Neural cell (in vitro differentiated cells): ENCODE measurements around the gene BTBD1. TPM values are rescaled to one million over a fixed set of nuclear protein-coding genes. Genes with fewer than 3 reads are reported as not detected.

ENCODE experiments used
- H2AFZ ChIP-seq: fragments of 200-600, 300-800 bp; sonication (generic), shearing (Covaris generic); 2 replicates; pipeline ENCODE4 v1.6.0; 2014; ENCODE audit warnings: low read depth, mild to moderate bottlenecking, antibody characterized with exemption, low read length, moderate library complexity
- H3F3A ChIP-seq: fragments of 200-600 bp; shearing (Covaris generic); 2 replicates; pipeline ENCODE4 v1.6.1; 2016; ENCODE audit warnings: mild to moderate bottlenecking, moderate library complexity, mixed read lengths, antibody characterized with exemption, low read length; ENCODE audit not compliant: insufficient read depth, poor library complexity, severe bottlenecking
- H3K27ac ChIP-seq: fragments of 200-600, 300-800 bp; sonication (generic), shearing (Covaris generic); 2 replicates; pipeline ENCODE4 v1.5.1; 2014; ENCODE audit warnings: mild to moderate bottlenecking, low read length, moderate library complexity
- H3K27me3 ChIP-seq: fragments of 300-800, 200-600 bp; sonication (generic), shearing (Covaris generic); 2 replicates; pipeline ENCODE4 v1.6.0; 2014; ENCODE audit warnings: mild to moderate bottlenecking, low read depth, low read length, moderate library complexity; ENCODE audit not compliant: insufficient read depth
- H3K36me3 ChIP-seq: fragments of 300-800, 200-600 bp; sonication (generic), shearing (Covaris generic); 2 replicates; pipeline ENCODE4 v1.5.1; 2014; ENCODE audit warnings: mild to moderate bottlenecking, antibody characterized with exemption, low read length, moderate library complexity; ENCODE audit not compliant: insufficient read depth
- H3K4me2 ChIP-seq: fragments of 300-800, 200-600 bp; sonication (generic), shearing (Covaris generic); 2 replicates; pipeline ENCODE4 v1.6.0; 2014; ENCODE audit warnings: mild to moderate bottlenecking, low read length
- H3K4me3 ChIP-seq: fragments of 300-800, 200-600 bp; sonication (generic), shearing (Covaris generic); 2 replicates; pipeline ENCODE4 v1.5.1; 2014; ENCODE audit warnings: mild to moderate bottlenecking, low read length, moderate library complexity
- H3K79me2 ChIP-seq: fragments of 200-600 bp; shearing (Covaris generic); replicated peaks from 2 replicates; pipeline ENCODE4 v1.6.0; 2014; ENCODE audit warnings: mild to moderate bottlenecking, low read length, moderate library complexity; ENCODE audit not compliant: insufficient read depth
- H3K9ac ChIP-seq: fragments of 300-800, 200-600 bp; sonication (generic), shearing (Covaris generic); 2 replicates; pipeline ENCODE4 v1.6.1; 2016; ENCODE audit warnings: mild to moderate bottlenecking, low read length, mixed read lengths
- H3K9me2 ChIP-seq: fragments of 200-600 bp; shearing (Covaris generic); 2 replicates; pipeline ENCODE4 v1.6.1; 2016; ENCODE audit warnings: mild to moderate bottlenecking, low read length, mixed read lengths; ENCODE audit not compliant: insufficient read depth
- H3K9me3 ChIP-seq: fragments of 200-600, 300-800 bp; sonication (generic), shearing (Covaris generic); 2 replicates; pipeline ENCODE4 v1.6.1; 2016; ENCODE audit warnings: mild to moderate bottlenecking, mixed run types, low read length, moderate library complexity, mixed read lengths
- H4K20me1 ChIP-seq: fragments of 200-600 bp; shearing (Covaris generic); 2 replicates; pipeline ENCODE4 v1.6.1; 2016; ENCODE audit warnings: mild to moderate bottlenecking, mixed run types; ENCODE audit not compliant: insufficient read depth
- EP300 ChIP-seq: fragments of 450-650 bp; conservative IDR thresholded peaks from 2 replicates; pipeline ENCODE4 v1.6.1; 2014; ENCODE audit warnings: antibody characterized with exemption, mild to moderate bottlenecking, moderate library complexity; ENCODE audit not compliant: poor library complexity, severe bottlenecking
- EZH2 ChIP-seq: fragments of 200-600, 300-800 bp; shearing (Covaris generic), sonication (generic); IDR thresholded peaks from 2 replicates; pipeline ENCODE4 v1.6.1; 2014; ENCODE audit warnings: antibody characterized with exemption, low read length, borderline replicate concordance, mild to moderate bottlenecking; ENCODE audit not compliant: insufficient read depth, poor library complexity, severe bottlenecking
- MXI1 ChIP-seq: fragments of 450-650 bp; conservative IDR thresholded peaks from 2 replicates; pipeline ENCODE4 v1.6.1; 2014; ENCODE audit warnings: antibody characterized with exemption, mild to moderate bottlenecking; ENCODE audit not compliant: poor library complexity, severe bottlenecking
- POLR2AphosphoS5 ChIP-seq: IDR thresholded peaks from 2 replicates; pipeline ENCODE4 v1.6.1; 2012
- RAD21 ChIP-seq: fragments of 450-650 bp; conservative IDR thresholded peaks from 2 replicates; pipeline ENCODE4 v1.6.1; 2014; ENCODE audit warnings: antibody characterized with exemption, mild to moderate bottlenecking, moderate library complexity
- SMC3 ChIP-seq: fragments of 450-650 bp; conservative IDR thresholded peaks from 2 replicates; pipeline ENCODE4 v1.6.1; 2014; ENCODE audit warnings: antibody characterized with exemption, mild to moderate bottlenecking, moderate library complexity; ENCODE audit not compliant: poor library complexity
- TAF1 ChIP-seq: IDR thresholded peaks from 2 replicates; pipeline ENCODE4 v1.6.1; 2012; ENCODE audit warnings: low read depth
- polyA plus RNA-seq: library from polyadenylated mRNA; depleted of rRNA; stranded (reverse); fragments of >200 nt; gene quantifications from 2 replicates; pipeline ENCODE4 v1.2.3, GENCODE V29; 2014
- TF ChIP-seq, protein P1 (sequence below): fragments of 450-650 bp; IDR thresholded peaks from 2 replicates; pipeline ENCODE4 v1.5.1; 2014; ENCODE audit warnings: antibody characterized with exemption, mild to moderate bottlenecking, moderate library complexity; ENCODE audit not compliant: poor library complexity, severe bottlenecking
- TF ChIP-seq, protein P2 (sequence below): IDR thresholded peaks from 2 replicates; pipeline ENCODE4 v1.6.1; 2012; ENCODE audit warnings: borderline replicate concordance

Gene BTBD1
- polyA plus RNA-seq, 1 donor from 2014 or later: 153 TPM

DNA sequence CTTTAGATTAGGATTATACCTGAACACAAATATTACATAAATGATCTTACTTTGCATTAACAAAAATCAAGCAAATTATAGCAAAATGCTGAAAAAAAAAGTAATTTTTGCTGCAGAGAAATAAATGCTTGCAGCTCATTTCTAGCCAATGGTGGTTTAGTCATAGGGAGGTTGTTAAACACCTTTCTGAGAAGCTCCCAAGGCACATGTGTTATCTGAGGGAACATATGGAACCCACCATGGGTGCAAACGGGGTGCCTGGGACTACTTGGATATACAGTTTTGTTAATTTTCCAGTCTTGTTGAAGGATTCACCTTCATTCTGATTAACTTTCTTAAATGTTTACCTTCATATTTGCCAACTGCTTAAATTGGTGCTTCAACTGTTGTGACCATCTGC, 90.0 kb downstream of the BTBD1 start:
- TF ChIP-seq RAD21: no peak
- TF ChIP-seq MXI1: no peak
- TF ChIP-seq, protein P1, sequence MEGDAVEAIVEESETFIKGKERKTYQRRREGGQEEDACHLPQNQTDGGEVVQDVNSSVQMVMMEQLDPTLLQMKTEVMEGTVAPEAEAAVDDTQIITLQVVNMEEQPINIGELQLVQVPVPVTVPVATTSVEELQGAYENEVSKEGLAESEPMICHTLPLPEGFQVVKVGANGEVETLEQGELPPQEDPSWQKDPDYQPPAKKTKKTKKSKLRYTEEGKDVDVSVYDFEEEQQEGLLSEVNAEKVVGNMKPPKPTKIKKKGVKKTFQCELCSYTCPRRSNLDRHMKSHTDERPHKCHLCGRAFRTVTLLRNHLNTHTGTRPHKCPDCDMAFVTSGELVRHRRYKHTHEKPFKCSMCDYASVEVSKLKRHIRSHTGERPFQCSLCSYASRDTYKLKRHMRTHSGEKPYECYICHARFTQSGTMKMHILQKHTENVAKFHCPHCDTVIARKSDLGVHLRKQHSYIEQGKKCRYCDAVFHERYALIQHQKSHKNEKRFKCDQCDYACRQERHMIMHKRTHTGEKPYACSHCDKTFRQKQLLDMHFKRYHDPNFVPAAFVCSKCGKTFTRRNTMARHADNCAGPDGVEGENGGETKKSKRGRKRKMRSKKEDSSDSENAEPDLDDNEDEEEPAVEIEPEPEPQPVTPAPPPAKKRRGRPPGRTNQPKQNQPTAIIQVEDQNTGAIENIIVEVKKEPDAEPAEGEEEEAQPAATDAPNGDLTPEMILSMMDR: no peak
- TF ChIP-seq TAF1: no peak
- no peak for TF ChIP-seq EP300
- no peak for TF ChIP-seq EZH2
- TF ChIP-seq POLR2AphosphoS5: no peak
- no peak for TF ChIP-seq SMC3
- TF ChIP-seq, protein P2, sequence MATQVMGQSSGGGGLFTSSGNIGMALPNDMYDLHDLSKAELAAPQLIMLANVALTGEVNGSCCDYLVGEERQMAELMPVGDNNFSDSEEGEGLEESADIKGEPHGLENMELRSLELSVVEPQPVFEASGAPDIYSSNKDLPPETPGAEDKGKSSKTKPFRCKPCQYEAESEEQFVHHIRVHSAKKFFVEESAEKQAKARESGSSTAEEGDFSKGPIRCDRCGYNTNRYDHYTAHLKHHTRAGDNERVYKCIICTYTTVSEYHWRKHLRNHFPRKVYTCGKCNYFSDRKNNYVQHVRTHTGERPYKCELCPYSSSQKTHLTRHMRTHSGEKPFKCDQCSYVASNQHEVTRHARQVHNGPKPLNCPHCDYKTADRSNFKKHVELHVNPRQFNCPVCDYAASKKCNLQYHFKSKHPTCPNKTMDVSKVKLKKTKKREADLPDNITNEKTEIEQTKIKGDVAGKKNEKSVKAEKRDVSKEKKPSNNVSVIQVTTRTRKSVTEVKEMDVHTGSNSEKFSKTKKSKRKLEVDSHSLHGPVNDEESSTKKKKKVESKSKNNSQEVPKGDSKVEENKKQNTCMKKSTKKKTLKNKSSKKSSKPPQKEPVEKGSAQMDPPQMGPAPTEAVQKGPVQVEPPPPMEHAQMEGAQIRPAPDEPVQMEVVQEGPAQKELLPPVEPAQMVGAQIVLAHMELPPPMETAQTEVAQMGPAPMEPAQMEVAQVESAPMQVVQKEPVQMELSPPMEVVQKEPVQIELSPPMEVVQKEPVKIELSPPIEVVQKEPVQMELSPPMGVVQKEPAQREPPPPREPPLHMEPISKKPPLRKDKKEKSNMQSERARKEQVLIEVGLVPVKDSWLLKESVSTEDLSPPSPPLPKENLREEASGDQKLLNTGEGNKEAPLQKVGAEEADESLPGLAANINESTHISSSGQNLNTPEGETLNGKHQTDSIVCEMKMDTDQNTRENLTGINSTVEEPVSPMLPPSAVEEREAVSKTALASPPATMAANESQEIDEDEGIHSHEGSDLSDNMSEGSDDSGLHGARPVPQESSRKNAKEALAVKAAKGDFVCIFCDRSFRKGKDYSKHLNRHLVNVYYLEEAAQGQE: no peak

DNA sequence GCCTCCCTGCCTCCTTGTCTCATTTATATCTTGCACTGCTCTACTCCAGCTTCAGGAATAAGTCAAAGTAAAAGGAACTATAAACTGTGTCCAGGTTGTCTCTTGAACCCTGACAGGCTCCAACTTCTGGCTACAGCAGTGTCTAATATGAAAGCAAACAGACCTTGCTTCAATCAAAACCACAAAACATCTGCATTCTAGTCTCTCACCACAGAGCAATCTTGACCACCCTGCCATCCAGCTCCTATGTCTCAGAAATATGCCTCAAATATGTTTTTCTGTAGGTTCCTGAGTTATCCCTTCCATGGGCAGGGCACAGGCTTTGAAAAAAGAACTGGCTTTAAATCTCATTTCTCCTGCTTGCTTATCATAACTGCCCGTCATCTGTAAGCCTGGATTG, 94.1 kb downstream of the BTBD1 start:
- TF ChIP-seq SMC3 (no peak), EP300 (no peak), EZH2 (no peak), POLR2AphosphoS5 (no peak), RAD21 (no peak), TAF1 (no peak), MXI1 (no peak)
- TF ChIP-seq, protein P2: no peak
- TF ChIP-seq, protein P1: no peak

More for the DNA sequence above, 90.0 kb downstream of the BTBD1 start:
- no peak overlapping the region for H3K9ac ChIP-seq
- H3K79me2 ChIP-seq: no peaks in the 10 kb centered on the region
- H3K27me3 ChIP-seq: no peaks in the 10 kb centered on the region
- no peaks in the 10 kb centered on the region for H4K20me1 ChIP-seq
- H3F3A ChIP-seq: no peaks in the 10 kb centered on the region
- no peak overlapping the region for H3K4me2 ChIP-seq
- H3K4me3 ChIP-seq: no peak overlapping the region
- no peaks in the 10 kb centered on the region for H3K9me2 ChIP-seq
- no peak overlapping the region for H3K27ac ChIP-seq
- H2AFZ ChIP-seq: no peak overlapping the region
- H3K36me3 ChIP-seq: no peaks in the 10 kb centered on the region
- H3K9me3 ChIP-seq: no peaks in the 10 kb centered on the region

More for the DNA sequence above, 94.1 kb downstream of the BTBD1 start:
- H4K20me1 ChIP-seq: no peaks in the 10 kb centered on the region
- H3K4me3 ChIP-seq: no peak overlapping the region
- H3K79me2 ChIP-seq: no peaks in the 10 kb centered on the region
- H3K27me3 ChIP-seq: no peaks in the 10 kb centered on the region
- no peaks in the 10 kb centered on the region for H3F3A ChIP-seq
- no peak overlapping the region for H3K9ac ChIP-seq
- H3K27ac ChIP-seq: no peak overlapping the region
- no peaks in the 10 kb centered on the region for H3K9me2 ChIP-seq
- no peaks in the 10 kb centered on the region for H3K36me3 ChIP-seq
- H3K4me2 ChIP-seq: no peak overlapping the region
- H2AFZ ChIP-seq: no peak overlapping the region
- H3K9me3 ChIP-seq: no peaks in the 10 kb centered on the region
